ENCODE measurements around the gene ATP6AP2.

The ATP6AP2 gene

DNA sequence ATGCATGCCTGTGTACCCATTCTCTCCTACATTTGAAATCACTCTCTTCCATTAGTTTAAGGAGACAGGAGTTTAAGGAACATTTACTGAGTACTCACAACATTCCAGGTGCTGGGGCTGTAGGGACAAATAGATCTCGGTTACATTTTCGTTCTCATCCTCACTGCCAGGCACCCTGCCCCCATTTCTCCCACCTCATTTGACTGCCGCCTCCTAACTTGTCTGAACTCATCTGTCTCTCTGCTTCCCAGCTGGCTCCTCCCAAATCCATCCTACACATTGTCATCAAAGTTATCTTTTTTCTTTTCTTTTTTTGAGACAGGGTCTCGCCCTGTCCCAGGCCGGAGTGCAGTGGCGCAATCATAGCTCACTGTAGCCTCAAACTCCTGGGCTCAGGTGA lies 22.7 kb downstream of the ATP6AP2 start:
- TF ChIP-seq, protein P1, sequence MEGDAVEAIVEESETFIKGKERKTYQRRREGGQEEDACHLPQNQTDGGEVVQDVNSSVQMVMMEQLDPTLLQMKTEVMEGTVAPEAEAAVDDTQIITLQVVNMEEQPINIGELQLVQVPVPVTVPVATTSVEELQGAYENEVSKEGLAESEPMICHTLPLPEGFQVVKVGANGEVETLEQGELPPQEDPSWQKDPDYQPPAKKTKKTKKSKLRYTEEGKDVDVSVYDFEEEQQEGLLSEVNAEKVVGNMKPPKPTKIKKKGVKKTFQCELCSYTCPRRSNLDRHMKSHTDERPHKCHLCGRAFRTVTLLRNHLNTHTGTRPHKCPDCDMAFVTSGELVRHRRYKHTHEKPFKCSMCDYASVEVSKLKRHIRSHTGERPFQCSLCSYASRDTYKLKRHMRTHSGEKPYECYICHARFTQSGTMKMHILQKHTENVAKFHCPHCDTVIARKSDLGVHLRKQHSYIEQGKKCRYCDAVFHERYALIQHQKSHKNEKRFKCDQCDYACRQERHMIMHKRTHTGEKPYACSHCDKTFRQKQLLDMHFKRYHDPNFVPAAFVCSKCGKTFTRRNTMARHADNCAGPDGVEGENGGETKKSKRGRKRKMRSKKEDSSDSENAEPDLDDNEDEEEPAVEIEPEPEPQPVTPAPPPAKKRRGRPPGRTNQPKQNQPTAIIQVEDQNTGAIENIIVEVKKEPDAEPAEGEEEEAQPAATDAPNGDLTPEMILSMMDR (conservative IDR thresholded peaks at IDR 0.05), result no peak
- no peak for TF ChIP-seq ZFX (IDR thresholded peaks at IDR 0.05)

DNA sequence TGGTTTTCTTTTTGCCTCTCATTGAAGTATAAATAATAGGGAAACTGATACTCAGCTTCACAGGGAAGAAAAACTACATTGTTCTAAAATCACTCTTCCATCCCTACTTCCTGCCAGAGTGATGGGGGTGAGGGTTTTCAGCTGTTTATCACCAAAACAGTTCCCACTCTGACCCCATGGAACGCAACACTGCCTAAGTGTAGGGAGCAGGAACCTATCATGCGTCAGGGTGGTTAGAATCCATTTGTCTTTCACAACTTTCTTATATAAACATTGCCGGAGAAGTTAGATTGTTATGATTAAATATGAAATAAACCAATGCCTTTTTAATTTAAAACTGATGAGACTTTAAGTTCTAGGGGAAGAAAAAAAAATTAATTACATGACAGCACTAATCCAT lies 26.6 kb downstream of the ATP6AP2 start:
- TF ChIP-seq, protein P1 (conservative IDR thresholded peaks at IDR 0.05), result no peak
- no peak for TF ChIP-seq ZFX (IDR thresholded peaks at IDR 0.05)
- no peak overlapping the region for H3K27ac ChIP-seq

More for the DNA sequence above, 22.7 kb downstream of the ATP6AP2 start:
- H3K27ac ChIP-seq, result no peak overlapping the region

DNA sequence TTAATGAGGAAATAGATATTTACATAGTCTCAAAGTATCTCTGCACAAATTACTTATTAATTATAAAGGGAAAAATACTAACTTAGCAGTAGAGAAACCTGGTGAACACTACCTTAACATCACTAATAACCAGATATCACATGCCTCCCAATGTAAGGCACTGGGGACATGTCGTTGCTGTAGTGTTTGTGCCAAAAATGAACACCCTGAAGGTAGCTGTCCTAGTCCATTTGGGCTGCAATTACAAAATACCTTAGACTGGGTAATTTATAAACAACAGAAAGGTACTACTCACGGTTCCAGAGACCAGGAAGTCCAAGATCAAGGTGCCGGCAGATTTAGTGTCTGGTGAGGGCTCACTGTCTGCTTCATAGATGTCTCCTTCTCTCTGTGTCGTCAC lies 31.7 kb downstream of the ATP6AP2 start:
- H3K27ac ChIP-seq, result no peak overlapping the region
- no peak for TF ChIP-seq ZFX (IDR thresholded peaks at IDR 0.05)
- TF ChIP-seq, protein P1 (conservative IDR thresholded peaks at IDR 0.05), result no peak

DNA sequence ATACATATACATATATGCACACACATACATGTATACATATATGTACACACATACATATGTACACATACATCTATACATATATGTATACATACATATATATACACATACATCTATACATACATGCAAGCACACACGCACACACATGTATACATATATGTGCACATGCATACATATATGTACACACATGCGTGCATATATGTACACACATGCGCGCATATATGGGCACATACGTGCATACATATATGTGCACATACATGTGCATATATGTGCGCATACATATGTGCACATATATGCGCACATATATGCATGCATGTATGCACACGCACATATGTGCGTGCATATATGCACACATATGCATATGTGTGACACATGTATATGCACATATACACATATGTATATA lies 35.2 kb downstream of the ATP6AP2 start:
- TF ChIP-seq ZFX (IDR thresholded peaks at IDR 0.05), result no peak
- TF ChIP-seq, protein P1 (conservative IDR thresholded peaks at IDR 0.05), result no peak
- H3K27ac ChIP-seq, result no peak overlapping the region

DNA sequence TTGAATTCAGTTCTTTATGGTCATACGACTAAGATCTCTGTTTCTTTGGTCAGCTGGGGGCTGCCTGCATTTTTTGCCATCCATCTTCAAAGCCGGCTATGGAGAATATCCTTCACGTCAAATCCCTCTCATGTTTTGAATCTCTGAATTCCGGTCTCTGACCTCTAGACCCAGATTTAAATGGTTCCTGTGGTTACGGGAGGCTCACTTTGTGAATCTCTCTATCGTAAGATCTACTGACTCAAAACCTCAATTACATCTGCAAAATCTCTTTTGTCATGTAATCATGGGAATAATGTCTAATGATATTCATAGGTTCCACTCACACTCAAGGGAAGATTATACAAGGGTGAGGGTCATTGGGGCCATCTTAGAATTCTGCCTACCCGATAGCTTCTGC lies 36.8 kb downstream of the ATP6AP2 start:
- TF ChIP-seq, protein P1 (conservative IDR thresholded peaks at IDR 0.05), result no peak
- no peak for TF ChIP-seq ZFX (IDR thresholded peaks at IDR 0.05)
- no peak overlapping the region for H3K27ac ChIP-seq

DNA sequence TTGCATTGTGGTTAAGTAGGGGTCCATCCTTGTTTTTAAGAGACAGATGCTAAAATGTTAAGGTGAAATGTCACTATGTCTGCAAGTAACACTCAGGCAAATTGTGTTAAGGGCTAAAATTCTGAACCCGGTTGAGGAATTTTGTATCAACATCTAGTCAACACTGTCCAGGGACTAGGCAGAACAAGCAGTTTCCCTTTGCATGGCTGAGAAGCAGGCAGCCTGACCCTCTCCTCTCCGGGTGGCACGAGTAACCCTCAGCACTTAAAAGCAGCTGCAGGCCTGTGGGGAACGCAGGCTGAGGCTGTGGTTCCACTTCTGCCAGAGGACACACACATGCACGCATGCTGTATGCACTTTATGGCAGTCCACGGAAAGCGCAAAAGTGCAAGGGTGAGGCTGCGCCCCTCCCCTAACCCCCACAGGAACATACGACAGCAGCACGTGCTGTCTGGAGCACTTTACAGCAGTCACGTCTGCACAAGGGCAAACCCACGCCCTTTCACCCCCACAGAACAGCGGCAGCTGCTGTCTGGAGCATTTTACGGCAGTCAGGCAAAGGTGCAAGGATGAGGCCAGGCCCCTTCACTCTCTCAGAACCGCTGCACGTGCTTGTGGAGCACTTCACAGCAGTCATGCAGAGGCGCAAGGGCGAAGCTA lies 41.8 kb downstream of the ATP6AP2 start:
- no peak for TF ChIP-seq ZFX (IDR thresholded peaks at IDR 0.05)
- TF ChIP-seq, protein P1 (conservative IDR thresholded peaks at IDR 0.05), result no peak

DNA sequence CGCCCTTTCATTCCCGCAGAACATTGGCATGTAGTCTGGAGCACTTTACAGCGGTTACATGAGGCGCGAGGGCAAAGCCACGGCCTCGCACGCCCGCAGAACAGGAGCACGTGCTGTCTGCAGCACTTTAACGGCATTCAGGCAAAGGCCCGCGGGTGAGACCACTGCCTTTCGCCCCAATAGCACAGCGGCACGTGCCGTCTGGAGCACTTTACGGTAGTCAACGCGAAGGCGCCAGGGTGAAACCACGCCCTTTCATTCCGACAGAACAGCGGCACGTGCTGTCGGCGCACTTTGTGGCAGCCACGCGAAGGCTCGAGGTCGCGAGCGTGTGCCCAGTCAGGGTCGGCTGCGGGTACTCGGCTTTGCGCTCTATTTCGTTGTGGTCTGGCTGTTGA lies 42.4 kb downstream of the ATP6AP2 start, which contains the start of gene MPC1L:
Gene MPC1L, plus strand, starts transcription at position 290 of the 398 bp plus-strand sequence. CDS start 138 bp downstream, outside the sequence.
- H3K27ac ChIP-seq, result no peak within 1 kb of the TSS
- TF ChIP-seq, protein P1 (conservative IDR thresholded peaks at IDR 0.05), result no peak
- TF ChIP-seq ZFX (IDR thresholded peaks at IDR 0.05), result no peak

More for the DNA sequence above, 41.8 kb downstream of the ATP6AP2 start:
- H3K27ac ChIP-seq, result no peak overlapping the region

Measured in C4-2B (cell line).